UCSD-AML1 (cell line): Measurements from ENCODE around the gene HOXD13.

ENCODE experiments used
- DNase-seq: peaks from one replicate; lab custom pipeline; 2025; ENCODE audit not compliant: unreplicated experiment; lab: John Stamatoyannopoulos, UW

HOXD13 gene

GRCh38 chr2:176092270-176093144 lies at the start of gene HOXD13:
TSS of gene HOXD13 (plus strand) at chr2:176092721. CDS start at chr2:176092891, 170 bp downstream.
- DNase-seq: no peak

GRCh38 chr2:176056406-176056805 lies 36.1 kb upstream of the HOXD13 start:
- no peak for DNase-seq

- DNase-seq: no peak
These were observed 28.6 kb upstream of the HOXD13 start for GRCh38 chr2:176063958-176064357.

GRCh38 chr2:176066645-176067588 lies 25.6 kb upstream of the HOXD13 start:
- no peak for DNase-seq

GRCh38 chr2:176067589-176068418 lies 24.7 kb upstream of the HOXD13 start:
- no peak for DNase-seq

GRCh38 chr2:176068419-176068832 lies 24.1 kb upstream of the HOXD13 start:
- DNase-seq: no peak

GRCh38 chr2:176071330-176072291 lies 20.9 kb upstream of the HOXD13 start:
- DNase-seq: no peak

- DNase-seq: no peak
These were observed 20.2 kb upstream of the HOXD13 start for GRCh38 chr2:176072292-176072669.

GRCh38 chr2:176072951-176073904 lies 19.3 kb upstream of the HOXD13 start:
- DNase-seq: no peak

GRCh38 chr2:176074919-176075425 lies 17.5 kb upstream of the HOXD13 start:
- DNase-seq: no peak

GRCh38 chr2:176075481-176075880 lies 17.0 kb upstream of the HOXD13 start:
- DNase-seq: no peak

GRCh38 chr2:176076063-176076462 lies 16.5 kb upstream of the HOXD13 start:
- DNase-seq: no peak

GRCh38 chr2:176076796-176077195 lies 15.7 kb upstream of the HOXD13 start:
- no peak for DNase-seq

- DNase-seq: no peak
These were observed 13.8 kb upstream of the HOXD13 start for GRCh38 chr2:176078541-176079284.

- no peak for DNase-seq
These were observed 13.2 kb upstream of the HOXD13 start for GRCh38 chr2:176079285-176079830.

GRCh38 chr2:176079831-176080539 lies 12.5 kb upstream of the HOXD13 start:
- peak; percentile 16 for DNase-seq
